ENCODE data around the gene PGBD5. TPM values are rescaled to one million over a fixed set of nuclear protein-coding genes. Genes with fewer than 3 reads are reported as not detected.

PGBD5 gene
- total and polyA plus RNA-seq, 2 of the 13 experiments (the other 11 are each of a cell fraction or from before 2014, with no cell fraction given), result 0.04 to 0.13 TPM

- no peak for TF ChIP-seq ZNF318 (CRISPR knock-in tag; IDR thresholded peaks at IDR 0.05)
- TF ChIP-seq KMT2A (CRISPR knock-in tag; IDR thresholded peaks at IDR 0.05), result no peak
- TF ChIP-seq, protein P1, sequence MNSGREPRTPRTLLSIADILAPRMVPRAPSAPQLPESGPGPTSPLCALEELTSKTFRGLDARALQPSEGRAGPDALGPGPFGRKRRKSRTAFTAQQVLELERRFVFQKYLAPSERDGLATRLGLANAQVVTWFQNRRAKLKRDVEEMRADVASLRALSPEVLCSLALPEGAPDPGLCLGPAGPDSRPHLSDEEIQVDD (CRISPR knock-in tag; IDR thresholded peaks at IDR 0.05; ENCODE audit: borderline replicate concordance), result no peak
- no peak for TF ChIP-seq ZNF781 (CRISPR knock-in tag; IDR thresholded peaks at IDR 0.05; ENCODE audit: borderline replicate concordance, not compliant biosample characterization)
- TF ChIP-seq ZNF589 (CRISPR knock-in tag; conservative IDR thresholded peaks at IDR 0.05), result no peak
- no peak for TF ChIP-seq ZNF20 (CRISPR knock-in tag; IDR thresholded peaks at IDR 0.05)
- no peak for TF ChIP-seq ZNF510 (CRISPR knock-in tag; IDR thresholded peaks at IDR 0.05; ENCODE audit: low read depth)
Measured at GRCh38 chr1:230334447-230334837, 91.7 kb downstream of the PGBD5 start (continued).
